ENCODE measurements around the gene COL13A1. TPM values are rescaled to one million over a fixed set of nuclear protein-coding genes. Genes with fewer than 3 reads are reported as not detected.
A peak's percentile ranks its signal among the peaks of the same experiment; 100 is the strongest.

COL13A1 gene
- total RNA-seq, 4 donors from 2014 or later = 1.2 to 6.8 (median 3.9) TPM

GRCh38 chr10:69955897-69956740, 154.4 kb downstream of the COL13A1 start:
- H3K4me3 ChIP-seq = no peak overlapping the region
- H3K27ac ChIP-seq = no peak overlapping the region
- H3K9me3 ChIP-seq = no peaks in the 10 kb centered on the region
- no peaks in the 10 kb centered on the region for H3K4me1 ChIP-seq
- ATAC-seq = no peak
- no peaks in the 10 kb centered on the region for H3K36me3 ChIP-seq
- TF ChIP-seq CTCF (IDR thresholded peaks at IDR 0.05) (no peak), EP300 (IDR thresholded peaks at IDR 0.05) (no peak), POLR2AphosphoS5 (IDR thresholded peaks at IDR 0.05) (no peak), POLR2A (IDR thresholded peaks at IDR 0.05) (no peak)
- WGBS, 2 donors (ENCODE audit: low coverage in 1 of 2) = 92 to 93% methylated on average over 7 of the region's 14 CpGs
- no peaks in the 10 kb centered on the region for H3K27me3 ChIP-seq

GRCh38 chr10:69956741-69957230, 155.1 kb downstream of the COL13A1 start:
- Histone ChIP-seq H3K27me3 (no peaks in the 10 kb centered on the region), H3K9me3 (no peaks in the 10 kb centered on the region), H3K36me3 (no peaks in the 10 kb centered on the region), H3K27ac (no peak overlapping the region), H3K4me1 (no peaks in the 10 kb centered on the region), H3K4me3 (no peak overlapping the region)
- ATAC-seq = no peak
- TF ChIP-seq CTCF (IDR thresholded peaks at IDR 0.05) (no peak), POLR2AphosphoS5 (IDR thresholded peaks at IDR 0.05) (no peak), EP300 (IDR thresholded peaks at IDR 0.05) (no peak), POLR2A (IDR thresholded peaks at IDR 0.05) (no peak)
- WGBS, 2 donors (ENCODE audit: low coverage in 1 of 2) = 81 to 85% methylated on average over 5 to 6 of the region's 7 CpGs

- Histone ChIP-seq H3K4me1 (no peaks in the 10 kb centered on the region), H3K27me3 (no peaks in the 10 kb centered on the region), H3K27ac (no peak overlapping the region), H3K9me3 (no peaks in the 10 kb centered on the region), H3K4me3 (no peak overlapping the region), H3K36me3 (no peaks in the 10 kb centered on the region)
- 87 to 94% methylated on average over 5 of the region's 7 CpGs for WGBS, 2 donors (ENCODE audit: low coverage in 1 of 2)
- no peak for ATAC-seq
- no peak for TF ChIP-seq POLR2AphosphoS5 (IDR thresholded peaks at IDR 0.05)
- TF ChIP-seq POLR2A (IDR thresholded peaks at IDR 0.05) = no peak
- TF ChIP-seq CTCF (IDR thresholded peaks at IDR 0.05) = no peak
- TF ChIP-seq EP300 (IDR thresholded peaks at IDR 0.05) = no peak
These were observed 155.7 kb downstream of the COL13A1 start for GRCh38 chr10:69957241-69957885.

- no peak for ATAC-seq
- Histone ChIP-seq H3K27me3 (no peaks in the 10 kb centered on the region), H3K36me3 (no peaks in the 10 kb centered on the region), H3K4me3 (no peak overlapping the region), H3K27ac (no peak overlapping the region), H3K9me3 (no peaks in the 10 kb centered on the region), H3K4me1 (no peaks in the 10 kb centered on the region)
- peak in 3 of 4 experiments; percentile 24 to 57 (median 35) for TF ChIP-seq CTCF (IDR thresholded peaks at IDR 0.05)
- no peak for TF ChIP-seq POLR2A (IDR thresholded peaks at IDR 0.05)
- TF ChIP-seq EP300 (IDR thresholded peaks at IDR 0.05) = no peak
- 91% methylated on average over 3 of the region's 6 CpGs; no CpG with 5 or more reads in 1 of the 2 donors for WGBS, 2 donors (ENCODE audit: low coverage in 1 of 2)
These were observed 156.3 kb downstream of the COL13A1 start for GRCh38 chr10:69957886-69958555.
